GM12878 (cell line): ENCODE measurements around the gene TMPRSS11B. TPM values are rescaled to one million over a fixed set of nuclear protein-coding genes. Genes with fewer than 3 reads are reported as not detected.

Experiments
- ATAC-seq: fragments of 200-7000 bp; cut with Tn5 transposase; 3 replicates; pipeline ENCODE4 v1.9.1; 2020; ENCODE audit warnings: mild to moderate bottlenecking, moderate library complexity
- BruUV-seq: library from RNA; stranded (reverse); fragments of 400-500 nt; replicated peaks from 2 replicates; lab custom pipeline; 2021; lab: Mats Ljungman, UMichigan
- CTCF ChIA-PET: fragments of 300-600 bp; sonication (Branson Sonifier 250); formaldehyde crosslinking; extraction: SDS; loops from one replicate; lab custom pipeline; 2021; ENCODE audit warnings: inconsistent platforms; lab: Yijun Ruan, JAX
- POLR2A ChIA-PET: fragments of 350-600 bp; formaldehyde crosslinking; extraction: SDS; loops from one replicate; lab custom pipeline; 2021; ENCODE audit warnings: inconsistent platforms; lab: Charles Lee
- RAD21 ChIA-PET: fragments of 300-600 bp; sonication (Branson Sonifier 250); formaldehyde crosslinking; loops from one replicate; lab custom pipeline; 2023; ENCODE audit warnings: antibody characterized with exemption; ENCODE audit not compliant: unreplicated experiment; lab: Charles Lee
- SMC1A ChIA-PET: fragments of 300-600 bp; sonication (Branson Sonifier 250); formaldehyde crosslinking; loops from one replicate; lab custom pipeline; 2023; ENCODE audit not compliant: unreplicated experiment, uncharacterized antibody; lab: Charles Lee
- DNase-seq: peaks from one replicate; pipeline ENCODE4 v3.0.0-alpha.2; 2011; ENCODE audit warnings: low read depth, low spot score
- FAIRE-seq: peaks from 3 replicates; lab custom pipeline; 2011; peaks lifted over from hg19 to GRCh38; lab: Jason Lieb, UNC
- H2AFZ ChIP-seq: 2 replicates; pipeline ENCODE4 v1.6.0; 2011; ENCODE audit warnings: low read depth, low read length, control low read depth; ENCODE audit not compliant: control insufficient read depth
- H3K27ac ChIP-seq: 2 replicates; pipeline ENCODE4 v1.5.1; 2011; ENCODE audit warnings: control low read depth; ENCODE audit not compliant: control insufficient read depth, insufficient read depth
- H3K27me3 ChIP-seq, 2 experiments: replicated peaks in 1 of 2; 2 replicates each; pipeline versions ENCODE4 v1.6.0 to v1.6.1; 2011; ENCODE audit warnings: low read length in 1 of 2; ENCODE audit not compliant: control insufficient read depth in 2 of 2, insufficient read depth in 2 of 2
- H3K36me3 ChIP-seq, 2 experiments: 2 replicates each; pipeline ENCODE4 v1.5.1; 2011; ENCODE audit warnings: low read length in 1 of 2; ENCODE audit not compliant: control insufficient read depth in 2 of 2, insufficient read depth in 2 of 2
- H3K4me1 ChIP-seq: 2 replicates; pipeline ENCODE4 v1.6.1; 2011; ENCODE audit warnings: mild to moderate bottlenecking, low read length, moderate library complexity, mixed read lengths; ENCODE audit not compliant: control insufficient read depth, insufficient read depth
- H3K4me2 ChIP-seq: 2 replicates; pipeline ENCODE4 v1.6.0; 2011; ENCODE audit warnings: control low read depth; ENCODE audit not compliant: control insufficient read depth, insufficient read depth
- H3K4me3 ChIP-seq: fragments of 200-600 bp; sonication (generic); 2 replicates; pipeline ENCODE4 v1.5.1; 2016
- H3K79me2 ChIP-seq: 2 replicates; pipeline ENCODE4 v1.6.0; 2011; ENCODE audit warnings: low read length; ENCODE audit not compliant: control insufficient read depth, insufficient read depth
- H3K9ac ChIP-seq: 2 replicates; pipeline ENCODE4 v1.8.0; 2011; ENCODE audit warnings: low read length, control low read depth, mixed read lengths; ENCODE audit not compliant: control insufficient read depth, insufficient read depth
- H3K9me3 ChIP-seq: replicated peaks from 3 replicates; pipeline ENCODE4 v1.5.1; 2011; ENCODE audit warnings: mild to moderate bottlenecking, low read length; ENCODE audit not compliant: control insufficient read depth, insufficient read depth
- H4K20me1 ChIP-seq: 2 replicates; pipeline ENCODE4 v1.6.0; 2011; ENCODE audit not compliant: control insufficient read depth, insufficient read depth
- CEBPZ ChIP-seq: fragments of 150-350 bp; IDR thresholded peaks from 2 replicates; pipeline ENCODE4 v1.6.1; 2016; ENCODE audit warnings: low read depth, low read length
- CHD2 ChIP-seq: IDR thresholded peaks from 2 replicates; pipeline ENCODE4 v1.6.1; 2011; ENCODE audit warnings: low read depth, low read length, improper control_type of control experiment, borderline replicate concordance
- CREB1 ChIP-seq: IDR thresholded peaks from 2 replicates; pipeline ENCODE4 v1.6.1; 2012; ENCODE audit warnings: low read depth, mild to moderate bottlenecking, inconsistent platforms
- EED ChIP-seq: sonication (generic); IDR thresholded peaks from 2 replicates; pipeline ENCODE4 v1.6.1; 2016; ENCODE audit warnings: antibody characterized with exemption, low read depth
- POLR2AphosphoS2 ChIP-seq: IDR thresholded peaks from 2 replicates; pipeline ENCODE4 v1.6.1; 2011; ENCODE audit warnings: low read depth, mild to moderate bottlenecking, low read length, improper control_type of control experiment, moderate library complexity
- SIN3A ChIP-seq: IDR thresholded peaks from 2 replicates; pipeline ENCODE4 v1.6.1; 2012; ENCODE audit warnings: low read depth, low read length, improper control_type of control experiment
- TCF12 ChIP-seq: IDR thresholded peaks from 2 replicates; pipeline ENCODE4 v1.6.1; 2011; ENCODE audit warnings: low read depth, mild to moderate bottlenecking, low read length
- WRNIP1 ChIP-seq: IDR thresholded peaks from 2 replicates; pipeline ENCODE4 v1.6.1; 2011; ENCODE audit warnings: low read depth, low read length, improper control_type of control experiment, borderline replicate concordance
- ZNF217 ChIP-seq: fragments of 450-650 bp; IDR thresholded peaks from 2 replicates; pipeline ENCODE4 v1.6.1; 2017; ENCODE audit warnings: antibody characterized with exemption, mild to moderate bottlenecking
- ZSCAN29 ChIP-seq: fragments of 450-650 bp; IDR thresholded peaks from 2 replicates; pipeline ENCODE4 v1.6.1; 2017; ENCODE audit warnings: mild to moderate bottlenecking, moderate library complexity
- whole genome bisulfite sequencing: methylation state at CpG from one replicate; pipeline ENCODE4 v1.1.6; 2016; ENCODE audit warnings: low lambda C conversion rate; ENCODE audit not compliant: insufficient replicate concordance, insufficient coverage; ENCODE audit errors: missing lambda C conversion rate; 5-methylcytosine and 5-hydroxymethylcytosine counted together
- in situ Hi-C: fragments of 300-500 bp; cut with MboI; formaldehyde crosslinking; loops from 9 replicates; pipeline ENCODE4 v1.14.3; 2018; ENCODE audit warnings: mixed read lengths
- intact Hi-C: fragments of 100-400 bp; cut with micrococcal nuclease; formaldehyde crosslinking; loops from one replicate; pipeline ENCODE4 v1.14.2; 2022; ENCODE audit not compliant: unreplicated experiment
- polyA plus RNA-seq, 11 experiments: library from polyadenylated mRNA; depleted of rRNA in 4 of 11; unstranded in 6 of 11; stranded (reverse) in 5 of 11; fragments of >200 nt; fragmentation: Nextera tagmentation in 4 of 11; fragmentation: Illumina TruSeq in 1 of 11; extraction: Ambion mirVana in 4 of 11; extraction: Trizol in 1 of 11; gene quantifications; 1 replicate in 1 of 11; 2 replicates in 10 of 11; pipeline versions ENCODE4 v1.2.1 to v1.2.3, GENCODE V29; 2011 to 2016; ENCODE audit warnings: inconsistent platforms in 2 of 11, missing spikeins in 2 of 11, low read depth in 1 of 11
- total RNA-seq, 4 experiments: library from RNA; depleted of rRNA in 3 of 4; stranded (reverse); fragments of >200 nt in 3 of 4; fragmentation: Illumina TruSeq in 1 of 4; extraction: Trizol in 1 of 4; gene quantifications; 2 replicates each; pipeline versions ENCODE4 v1.2.1 to v1.2.3, GENCODE V29; 2013 to 2021
- TF ChIP-seq, protein P1 (sequence below): fragments of 450-650 bp; IDR thresholded peaks from 2 replicates; pipeline ENCODE4 v1.6.1; 2017; ENCODE audit warnings: low read depth, mild to moderate bottlenecking, moderate library complexity
- TF ChIP-seq, protein P2 (sequence below): IDR thresholded peaks from 2 replicates; pipeline ENCODE4 v1.6.1; 2011; ENCODE audit warnings: low read depth, low read length, improper control_type of control experiment, borderline replicate concordance
- TF ChIP-seq, protein P3 (sequence below): fragments of 450-650 bp; IDR thresholded peaks from 2 replicates; pipeline ENCODE4 v1.6.1; 2016; ENCODE audit warnings: mild to moderate bottlenecking
- TF ChIP-seq, protein P4 (sequence below): fragments of 450-650 bp; IDR thresholded peaks from 2 replicates; pipeline ENCODE4 v1.6.1; 2018; ENCODE audit warnings: borderline replicate concordance, mild to moderate bottlenecking; ENCODE audit not compliant: partially characterized antibody

TMPRSS11B gene
- total and polyA plus RNA-seq, 10 of the 15 experiments (the other 5 are each of a cell fraction or from before 2014, with no cell fraction given) = not detected

DNA sequence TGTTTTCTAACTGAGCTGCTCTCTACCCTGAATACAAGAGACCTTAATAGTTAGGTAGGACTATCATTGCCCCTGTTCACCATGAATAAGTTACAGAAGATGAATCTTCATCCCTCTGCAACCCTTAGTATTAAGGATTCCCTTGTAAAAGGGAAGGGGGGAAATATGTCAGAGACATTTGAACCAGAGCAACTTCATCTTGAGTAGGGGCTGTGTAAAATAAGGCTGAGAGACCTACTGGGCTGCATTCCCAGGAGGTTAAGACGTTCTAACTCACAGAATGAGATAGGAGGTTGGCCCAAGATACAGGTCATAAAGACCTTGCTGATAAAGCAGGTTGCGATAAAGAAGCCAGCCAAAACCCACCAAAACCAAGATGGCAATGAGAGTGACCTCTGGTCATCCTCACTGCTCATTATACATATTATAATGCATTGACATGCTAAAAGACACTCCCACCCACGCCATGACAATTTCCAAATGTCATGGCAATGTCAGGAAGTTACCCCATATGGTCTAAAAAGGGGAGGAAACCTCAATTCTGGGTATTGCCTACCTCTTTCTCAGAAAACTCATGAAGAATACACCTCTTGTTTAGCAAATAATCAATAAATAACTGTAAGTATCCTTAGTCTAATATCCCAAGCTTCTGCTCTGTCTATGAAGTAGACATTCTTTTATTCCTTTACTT is 19.5 kb upstream of the TMPRSS11B start:
- no peak overlapping the region for H3K4me3 ChIP-seq
- H3K4me1 ChIP-seq = no peaks in the 10 kb centered on the region
- H3K9me3 ChIP-seq = no peaks in the 10 kb centered on the region; the same call in 2 of the 3 replicates
- H3K4me2 ChIP-seq = no peak overlapping the region
- no TSS peak for BruUV-seq
- RAD21 ChIA-PET = no interaction called here
- H4K20me1 ChIP-seq = no peaks in the 10 kb centered on the region
- FAIRE-seq = no peak
- POLR2A ChIA-PET = no interaction called here
- H2AFZ ChIP-seq = no peak overlapping the region
- H3K27me3 ChIP-seq = no peaks in the 10 kb centered on the region
- SMC1A ChIA-PET = no interaction called here
- in situ Hi-C loops (no loop called here), intact Hi-C loops (no loop called here)
- 33% methylated on average over 3 of the region's 3 CpGs for WGBS
- ATAC-seq = no peak
- H3K36me3 ChIP-seq = no peaks in the 10 kb centered on the region
- CTCF ChIA-PET = interaction anchor here (1.2 kb wide), 1 partner anchor 110 kb away, joined by 3 read pairs; no protein-coding TSS in a partner anchor
- no peak overlapping the region for H3K27ac ChIP-seq
- H3K79me2 ChIP-seq = no peaks in the 10 kb centered on the region
- H3K9ac ChIP-seq = no peak overlapping the region
- DNase-seq = no peak
- TF ChIP-seq SIN3A (no peak), CREB1 (no peak), CHD2 (no peak), WRNIP1 (no peak), TCF12 (no peak), ZNF217 (no peak), EED (no peak), CEBPZ (no peak), POLR2AphosphoS2 (no peak), ZSCAN29 (no peak)
- TF ChIP-seq, protein P1, sequence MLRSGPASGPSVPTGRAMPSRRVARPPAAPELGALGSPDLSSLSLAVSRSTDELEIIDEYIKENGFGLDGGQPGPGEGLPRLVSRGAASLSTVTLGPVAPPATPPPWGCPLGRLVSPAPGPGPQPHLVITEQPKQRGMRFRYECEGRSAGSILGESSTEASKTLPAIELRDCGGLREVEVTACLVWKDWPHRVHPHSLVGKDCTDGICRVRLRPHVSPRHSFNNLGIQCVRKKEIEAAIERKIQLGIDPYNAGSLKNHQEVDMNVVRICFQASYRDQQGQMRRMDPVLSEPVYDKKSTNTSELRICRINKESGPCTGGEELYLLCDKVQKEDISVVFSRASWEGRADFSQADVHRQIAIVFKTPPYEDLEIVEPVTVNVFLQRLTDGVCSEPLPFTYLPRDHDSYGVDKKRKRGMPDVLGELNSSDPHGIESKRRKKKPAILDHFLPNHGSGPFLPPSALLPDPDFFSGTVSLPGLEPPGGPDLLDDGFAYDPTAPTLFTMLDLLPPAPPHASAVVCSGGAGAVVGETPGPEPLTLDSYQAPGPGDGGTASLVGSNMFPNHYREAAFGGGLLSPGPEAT = no peak
- TF ChIP-seq, protein P2, sequence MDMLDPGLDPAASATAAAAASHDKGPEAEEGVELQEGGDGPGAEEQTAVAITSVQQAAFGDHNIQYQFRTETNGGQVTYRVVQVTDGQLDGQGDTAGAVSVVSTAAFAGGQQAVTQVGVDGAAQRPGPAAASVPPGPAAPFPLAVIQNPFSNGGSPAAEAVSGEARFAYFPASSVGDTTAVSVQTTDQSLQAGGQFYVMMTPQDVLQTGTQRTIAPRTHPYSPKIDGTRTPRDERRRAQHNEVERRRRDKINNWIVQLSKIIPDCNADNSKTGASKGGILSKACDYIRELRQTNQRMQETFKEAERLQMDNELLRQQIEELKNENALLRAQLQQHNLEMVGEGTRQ = no peak
- TF ChIP-seq, protein P3, sequence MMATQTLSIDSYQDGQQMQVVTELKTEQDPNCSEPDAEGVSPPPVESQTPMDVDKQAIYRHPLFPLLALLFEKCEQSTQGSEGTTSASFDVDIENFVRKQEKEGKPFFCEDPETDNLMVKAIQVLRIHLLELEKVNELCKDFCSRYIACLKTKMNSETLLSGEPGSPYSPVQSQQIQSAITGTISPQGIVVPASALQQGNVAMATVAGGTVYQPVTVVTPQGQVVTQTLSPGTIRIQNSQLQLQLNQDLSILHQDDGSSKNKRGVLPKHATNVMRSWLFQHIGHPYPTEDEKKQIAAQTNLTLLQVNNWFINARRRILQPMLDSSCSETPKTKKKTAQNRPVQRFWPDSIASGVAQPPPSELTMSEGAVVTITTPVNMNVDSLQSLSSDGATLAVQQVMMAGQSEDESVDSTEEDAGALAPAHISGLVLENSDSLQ = no peak
- TF ChIP-seq, protein P4, sequence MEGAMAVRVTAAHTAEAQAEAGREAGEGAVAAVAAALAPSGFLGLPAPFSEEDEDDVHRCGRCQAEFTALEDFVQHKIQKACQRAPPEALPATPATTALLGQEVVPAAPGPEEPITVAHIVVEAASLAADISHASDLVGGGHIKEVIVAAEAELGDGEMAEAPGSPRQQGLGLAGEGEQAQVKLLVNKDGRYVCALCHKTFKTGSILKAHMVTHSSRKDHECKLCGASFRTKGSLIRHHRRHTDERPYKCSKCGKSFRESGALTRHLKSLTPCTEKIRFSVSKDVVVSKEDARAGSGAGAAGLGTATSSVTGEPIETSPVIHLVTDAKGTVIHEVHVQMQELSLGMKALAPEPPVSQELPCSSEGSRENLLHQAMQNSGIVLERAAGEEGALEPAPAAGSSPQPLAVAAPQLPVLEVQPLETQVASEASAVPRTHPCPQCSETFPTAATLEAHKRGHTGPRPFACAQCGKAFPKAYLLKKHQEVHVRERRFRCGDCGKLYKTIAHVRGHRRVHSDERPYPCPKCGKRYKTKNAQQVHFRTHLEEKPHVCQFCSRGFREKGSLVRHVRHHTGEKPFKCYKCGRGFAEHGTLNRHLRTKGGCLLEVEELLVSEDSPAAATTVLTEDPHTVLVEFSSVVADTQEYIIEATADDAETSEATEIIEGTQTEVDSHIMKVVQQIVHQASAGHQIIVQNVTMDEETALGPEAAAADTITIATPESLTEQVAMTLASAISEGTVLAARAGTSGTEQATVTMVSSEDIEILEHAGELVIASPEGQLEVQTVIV = no peak
